Cardiac muscle cell (in vitro differentiated cells and primary cell): ENCODE data around the gene ADGRA1. TPM values are rescaled to one million over a fixed set of nuclear protein-coding genes. Genes with fewer than 3 reads are reported as not detected.

Experiments used
- DNase-seq, 2 donors: peaks; one replicate each; pipeline versions ENCODE4 v3.0.0 to v3.0.0-alpha.2; 2010 to 2017; ENCODE audit warnings: low read depth in 1 of 2, low spot score in 1 of 2
- H3K27ac ChIP-seq: fragments of 200-600 bp; sonication (generic); 2 replicates; pipeline ENCODE4 v1.5.1; 2016
- H3K27me3 ChIP-seq: fragments of 200-600 bp; sonication (generic); 2 replicates; pipeline ENCODE4 v1.6.0; 2016; ENCODE audit warnings: control low read depth
- H3K36me3 ChIP-seq: fragments of 200-600 bp; sonication (generic); 2 replicates; pipeline ENCODE4 v1.5.1; 2016; ENCODE audit warnings: control low read depth
- H3K4me1 ChIP-seq: fragments of 200-600 bp; sonication (generic); 2 replicates; pipeline ENCODE4 v1.8.1; 2017; ENCODE audit warnings: low read depth, mild to moderate bottlenecking, mixed run types
- H3K4me3 ChIP-seq: fragments of 200-600 bp; sonication (generic); 2 replicates; pipeline ENCODE4 v1.5.1; 2016; ENCODE audit warnings: mild to moderate bottlenecking
- H3K9me3 ChIP-seq: fragments of 200-600 bp; sonication (generic); 2 replicates; pipeline ENCODE4 v1.5.1; 2017; ENCODE audit warnings: low read depth, mild to moderate bottlenecking, control low read depth
- polyA plus RNA-seq: library from polyadenylated mRNA; unstranded; fragments of >200 nt; fragmentation: Nextera tagmentation; extraction: Ambion mirVana; gene quantifications from 2 replicates; pipeline ENCODE4 v1.2.1, GENCODE V29; 2016
- total RNA-seq: library from RNA; depleted of rRNA; stranded (reverse); fragments of >200 nt; gene quantifications from 2 replicates; pipeline ENCODE4 v1.2.3, GENCODE V29; 2016
- TF ChIP-seq, protein P1 (sequence below): IDR thresholded peaks from 2 replicates; pipeline ENCODE4 v1.5.1; 2012; ENCODE audit warnings: low read depth, mild to moderate bottlenecking, low read length

ADGRA1 gene
- total and polyA plus RNA-seq, 2 experiments from 2014 or later = 0.24 to 0.67 TPM

DNA sequence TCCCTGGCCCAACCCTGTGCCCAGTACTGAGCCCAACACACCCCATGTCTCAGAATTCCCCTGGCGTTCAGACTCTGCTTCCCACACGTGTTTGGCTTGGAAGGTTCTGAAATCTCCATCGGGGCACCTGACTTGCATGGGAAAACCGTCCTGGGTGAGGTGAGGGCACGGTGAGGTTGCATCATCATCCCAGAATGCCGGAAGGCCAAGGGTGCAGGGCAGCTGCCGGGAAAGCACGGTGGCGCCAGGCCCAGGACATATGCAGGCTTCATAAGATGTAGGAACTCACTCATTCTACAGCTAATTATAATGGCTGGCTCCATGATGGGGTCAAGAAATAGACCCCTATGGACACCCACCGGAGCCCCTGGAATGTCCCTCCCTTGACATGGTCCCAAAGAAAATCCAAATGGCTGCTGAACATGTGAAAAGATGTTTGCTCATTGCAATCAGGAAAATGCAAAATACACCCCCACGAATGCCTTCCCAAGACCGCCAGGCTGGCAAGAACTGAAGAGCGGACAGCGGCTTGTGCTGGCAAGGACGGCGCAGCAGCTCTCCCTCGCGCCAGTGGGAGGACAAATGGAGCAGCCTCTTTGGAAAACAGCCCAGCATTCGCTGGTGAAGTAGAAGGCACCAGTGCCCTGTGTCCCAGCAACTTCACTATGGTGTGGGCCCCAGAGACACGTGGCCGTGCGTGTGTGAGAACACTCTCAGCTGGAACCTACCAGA, 74.6 kb downstream of the ADGRA1 start:
- H3K4me1 ChIP-seq = peaks cover 8% of the 10 kb centered on the region

DNA sequence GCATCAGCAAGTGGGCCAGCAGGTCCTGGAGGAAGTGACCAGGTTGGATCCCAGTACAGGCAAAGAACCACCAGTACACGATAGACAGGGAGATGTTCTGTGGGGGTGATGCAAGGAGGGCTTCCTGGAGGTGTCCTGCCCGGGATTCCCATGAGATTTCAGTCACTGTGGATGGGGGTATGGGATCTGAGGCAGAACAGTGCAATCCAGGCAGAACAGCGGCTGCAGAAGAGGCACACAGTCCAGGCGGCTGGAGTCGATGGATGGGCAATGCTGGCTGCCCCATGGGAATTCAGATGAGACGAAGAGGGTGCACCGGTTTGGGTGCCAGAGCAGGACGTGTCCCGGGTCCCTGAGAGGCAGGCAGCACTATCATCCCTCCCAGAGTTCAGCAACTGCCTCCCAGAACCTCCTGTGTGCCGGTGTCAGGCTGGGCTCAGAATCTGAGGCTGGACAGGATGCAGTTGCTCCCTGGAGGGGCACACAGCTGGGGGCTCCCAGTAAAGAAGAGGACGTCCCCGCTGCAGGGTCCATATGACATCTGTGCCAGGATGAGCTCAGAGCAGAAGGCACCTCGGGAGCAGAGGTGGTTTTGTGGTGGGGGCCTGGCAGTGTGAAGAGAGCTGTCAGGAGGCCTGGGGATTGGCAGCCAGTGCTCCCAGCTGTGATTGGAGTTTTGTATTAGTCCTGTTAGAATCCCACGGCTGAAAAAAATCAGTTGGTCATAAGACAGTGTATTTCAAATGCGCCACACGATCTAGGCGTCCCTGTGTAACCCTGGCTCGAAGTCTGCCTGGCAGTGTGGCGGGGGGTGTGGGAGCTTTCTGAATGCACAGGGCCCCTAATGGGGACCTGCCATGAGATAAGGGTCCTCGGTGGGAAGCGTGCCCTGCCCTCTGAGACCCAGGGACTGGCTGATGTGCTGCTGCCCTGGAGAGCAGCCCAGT, 75.5 kb downstream of the ADGRA1 start:
- Histone ChIP-seq H3K36me3 (no peaks in the 10 kb centered on the region), H3K27me3 (no peaks in the 10 kb centered on the region), H3K27ac (no peak overlapping the region), H3K9me3 (no peaks in the 10 kb centered on the region), H3K4me1 (peaks cover 8% of the 10 kb centered on the region), H3K4me3 (no peak overlapping the region)
- no peak for DNase-seq
- TF ChIP-seq, protein P1, sequence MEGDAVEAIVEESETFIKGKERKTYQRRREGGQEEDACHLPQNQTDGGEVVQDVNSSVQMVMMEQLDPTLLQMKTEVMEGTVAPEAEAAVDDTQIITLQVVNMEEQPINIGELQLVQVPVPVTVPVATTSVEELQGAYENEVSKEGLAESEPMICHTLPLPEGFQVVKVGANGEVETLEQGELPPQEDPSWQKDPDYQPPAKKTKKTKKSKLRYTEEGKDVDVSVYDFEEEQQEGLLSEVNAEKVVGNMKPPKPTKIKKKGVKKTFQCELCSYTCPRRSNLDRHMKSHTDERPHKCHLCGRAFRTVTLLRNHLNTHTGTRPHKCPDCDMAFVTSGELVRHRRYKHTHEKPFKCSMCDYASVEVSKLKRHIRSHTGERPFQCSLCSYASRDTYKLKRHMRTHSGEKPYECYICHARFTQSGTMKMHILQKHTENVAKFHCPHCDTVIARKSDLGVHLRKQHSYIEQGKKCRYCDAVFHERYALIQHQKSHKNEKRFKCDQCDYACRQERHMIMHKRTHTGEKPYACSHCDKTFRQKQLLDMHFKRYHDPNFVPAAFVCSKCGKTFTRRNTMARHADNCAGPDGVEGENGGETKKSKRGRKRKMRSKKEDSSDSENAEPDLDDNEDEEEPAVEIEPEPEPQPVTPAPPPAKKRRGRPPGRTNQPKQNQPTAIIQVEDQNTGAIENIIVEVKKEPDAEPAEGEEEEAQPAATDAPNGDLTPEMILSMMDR = no peak

More for the DNA sequence above, 74.6 kb downstream of the ADGRA1 start:
- Histone ChIP-seq H3K4me3 (no peak overlapping the region), H3K27me3 (no peaks in the 10 kb centered on the region), H3K9me3 (no peaks in the 10 kb centered on the region), H3K27ac (no peak overlapping the region), H3K36me3 (no peaks in the 10 kb centered on the region)
- TF ChIP-seq, protein P1 = no peak
- DNase-seq = no peak

DNA sequence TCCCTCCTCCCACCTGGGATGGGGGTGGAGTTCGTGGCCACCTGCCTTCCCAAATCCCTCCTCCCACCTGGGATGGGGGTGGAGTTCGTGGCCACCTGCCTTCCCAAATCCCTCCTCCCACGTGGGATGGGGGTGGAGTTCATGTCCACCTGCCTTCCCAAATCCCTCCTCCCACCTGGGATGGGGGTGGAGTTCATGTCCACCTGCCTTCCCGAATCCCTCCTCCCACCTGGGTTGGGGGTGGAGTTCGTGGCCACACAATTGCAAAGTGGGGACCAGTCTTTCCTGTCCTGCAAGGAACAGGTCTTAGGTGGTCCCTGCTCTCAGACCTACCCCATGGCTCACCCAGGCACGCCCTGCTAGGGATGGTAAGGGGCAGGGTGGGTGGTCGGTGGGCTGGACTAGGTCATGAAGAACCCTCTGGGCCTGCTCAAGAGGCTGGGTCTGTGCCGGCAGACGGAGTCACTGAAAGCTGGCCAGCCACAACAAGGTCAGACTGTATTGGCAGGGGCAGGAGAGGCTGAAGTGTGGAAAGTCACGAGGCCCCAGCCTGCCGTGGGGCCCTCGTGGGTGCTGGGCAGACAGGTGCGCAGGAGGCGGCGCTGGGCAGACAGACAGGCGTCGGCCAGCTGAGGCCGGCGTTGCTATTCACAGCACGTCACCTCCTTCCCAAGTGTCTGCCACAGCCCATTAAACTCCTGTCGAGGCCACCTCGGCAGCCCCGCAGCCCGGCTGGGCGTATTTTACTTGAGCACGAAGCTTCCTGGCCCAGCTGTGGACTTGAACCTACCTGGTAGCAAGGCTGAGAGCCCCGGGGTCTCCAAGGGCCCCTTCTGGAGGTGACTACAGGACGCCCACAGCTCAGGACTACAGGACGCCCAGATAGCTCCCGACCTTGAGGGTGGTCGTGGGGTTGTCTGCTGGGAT, 76.4 kb downstream of the ADGRA1 start:
- no peak overlapping the region for H3K4me3 ChIP-seq
- TF ChIP-seq, protein P1 = no peak
- H3K9me3 ChIP-seq = no peaks in the 10 kb centered on the region
- H3K36me3 ChIP-seq = no peaks in the 10 kb centered on the region
- peaks cover 8% of the 10 kb centered on the region for H3K4me1 ChIP-seq
- DNase-seq = no peak
- no peak overlapping the region for H3K27ac ChIP-seq
- no peaks in the 10 kb centered on the region for H3K27me3 ChIP-seq

DNA sequence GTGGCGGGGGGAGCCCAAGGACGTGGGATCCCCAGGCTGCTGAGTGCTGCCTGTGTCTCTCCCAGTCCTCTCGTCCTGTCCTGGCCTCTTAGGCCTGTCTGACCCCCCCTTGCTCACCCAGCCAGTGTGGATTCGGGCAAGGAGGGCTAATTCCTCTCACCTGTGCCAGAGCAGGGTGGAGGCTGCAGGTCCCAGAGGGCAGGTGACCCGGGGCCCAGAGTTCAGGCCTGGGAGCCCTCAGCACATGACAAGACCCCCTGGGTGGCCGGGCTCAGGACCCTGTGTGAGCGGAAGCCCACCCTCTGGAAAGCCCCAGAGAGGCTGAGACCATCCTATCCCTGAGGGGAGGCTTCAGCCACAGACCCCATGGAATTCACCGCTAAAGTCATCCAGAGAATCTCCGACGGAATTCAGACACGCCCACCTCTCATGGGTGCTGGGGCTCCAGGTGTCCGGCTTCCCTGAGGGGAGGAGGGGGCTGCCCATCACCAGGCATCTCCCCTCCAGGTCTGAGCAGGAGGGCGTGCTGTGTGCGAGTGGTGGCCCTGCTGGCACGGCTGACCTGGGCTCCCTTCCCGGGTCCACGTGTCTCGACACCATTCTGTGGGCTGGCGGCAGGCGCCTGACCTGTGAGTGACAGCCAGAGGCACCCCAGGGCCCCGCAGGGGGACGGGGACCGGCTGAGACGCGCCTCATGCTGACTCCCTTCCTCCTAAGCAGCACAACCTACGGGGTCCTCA, 77.3 kb downstream of the ADGRA1 start:
- TF ChIP-seq, protein P1 = no peak
- H3K27ac ChIP-seq = no peak overlapping the region
- H3K36me3 ChIP-seq = no peaks in the 10 kb centered on the region
- peaks cover 8% of the 10 kb centered on the region for H3K4me1 ChIP-seq
- H3K27me3 ChIP-seq = no peaks in the 10 kb centered on the region
- no peaks in the 10 kb centered on the region for H3K9me3 ChIP-seq
- no peak for DNase-seq
- no peak overlapping the region for H3K4me3 ChIP-seq
